Lower leg skin (tissue), 3 donors: ENCODE measurements around the gene COL27A1.

Source experiments
- CTCF ChIP-seq, 3 donors: fragments of 450-650 bp; IDR thresholded peaks; one replicate each; pipeline ENCODE4 v1.5.1; 2016; ENCODE audit warnings: antibody characterized with exemption in 3 of 3, mild to moderate bottlenecking in 3 of 3, moderate library complexity in 2 of 3
- POLR2A ChIP-seq, 2 donors: fragments of 450-650 bp; IDR thresholded peaks; one replicate each; pipeline ENCODE4 v1.6.1; 2016 to 2017; ENCODE audit warnings: antibody characterized with exemption in 2 of 2, mild to moderate bottlenecking in 1 of 2, moderate library complexity in 1 of 2

DNA sequence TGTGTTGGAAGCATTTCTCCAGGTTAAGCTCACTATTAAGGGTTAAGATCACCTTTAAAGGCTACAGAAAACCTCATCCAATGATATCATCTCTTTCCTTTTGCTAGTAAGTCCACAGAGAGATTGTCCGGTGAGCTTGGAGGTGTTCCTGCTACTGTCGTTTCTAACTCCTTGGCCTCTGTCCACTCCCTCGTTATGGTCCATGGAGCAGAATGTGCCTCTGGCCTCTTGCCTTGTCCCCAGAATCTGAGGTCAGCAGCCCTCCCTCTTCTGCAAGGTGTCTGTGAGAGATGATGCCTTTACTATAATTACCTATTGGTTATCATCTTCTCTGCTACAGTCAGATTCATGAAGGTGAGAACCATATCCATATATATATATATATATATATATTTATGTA is 189.4 kb downstream of the COL27A1 start:
- no peak for TF ChIP-seq CTCF (IDR thresholded peaks at IDR 0.05)
- no peak for TF ChIP-seq POLR2A (IDR thresholded peaks at IDR 0.05)
